GM12892 (cell line): ENCODE data around the gene IL13.
A peak's percentile ranks its signal among the peaks of the same experiment; 100 is the strongest.

Experiments
- DNase-seq: peaks from one replicate; pipeline ENCODE4 v3.0.0; 2011; ENCODE audit not compliant: insufficient read length
- FAIRE-seq: peaks from 2 replicates; lab custom pipeline; 2011; peaks lifted over from hg19 to GRCh38; lab: Jason Lieb, UNC
- POLR2A ChIP-seq: IDR thresholded peaks from 2 replicates; pipeline ENCODE4 v1.6.1; 2011; ENCODE audit warnings: low read depth, low read length, control low read depth
- POLR2AphosphoS5 ChIP-seq: IDR thresholded peaks from 2 replicates; pipeline ENCODE4 v1.6.1; 2011; ENCODE audit warnings: low read depth, low read length, control low read depth
- TAF1 ChIP-seq: IDR thresholded peaks from 2 replicates; pipeline ENCODE4 v1.6.1; 2011; ENCODE audit warnings: low read depth, mild to moderate bottlenecking, control low read depth, low read length, borderline replicate concordance

The IL13 gene

DNA sequence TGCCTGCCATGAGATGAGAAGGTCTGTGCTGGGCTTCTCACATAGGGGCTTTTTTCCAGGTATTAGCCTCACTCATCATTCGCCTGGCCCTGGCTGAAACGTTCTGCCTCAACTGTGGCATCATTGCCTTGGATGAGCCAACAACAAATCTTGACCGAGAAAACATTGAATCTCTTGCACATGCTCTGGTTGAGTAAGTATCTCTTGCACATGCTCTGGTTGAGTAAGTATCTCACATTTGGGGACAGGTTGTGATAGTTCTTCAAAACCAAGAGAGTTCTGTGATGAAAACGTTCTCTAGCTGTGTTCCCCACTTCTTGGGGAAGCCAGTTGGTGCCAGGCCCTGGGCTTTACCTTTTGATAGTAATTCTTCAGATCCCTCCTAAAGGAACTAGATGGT, 17.4 kb upstream of the IL13 start:
- DNase-seq (no peak), FAIRE-seq (no peak)
- TF ChIP-seq TAF1: no peak
- TF ChIP-seq POLR2AphosphoS5: no peak
- TF ChIP-seq POLR2A: peak; percentile 38; the same call in 1 of the 2 replicates

DNA sequence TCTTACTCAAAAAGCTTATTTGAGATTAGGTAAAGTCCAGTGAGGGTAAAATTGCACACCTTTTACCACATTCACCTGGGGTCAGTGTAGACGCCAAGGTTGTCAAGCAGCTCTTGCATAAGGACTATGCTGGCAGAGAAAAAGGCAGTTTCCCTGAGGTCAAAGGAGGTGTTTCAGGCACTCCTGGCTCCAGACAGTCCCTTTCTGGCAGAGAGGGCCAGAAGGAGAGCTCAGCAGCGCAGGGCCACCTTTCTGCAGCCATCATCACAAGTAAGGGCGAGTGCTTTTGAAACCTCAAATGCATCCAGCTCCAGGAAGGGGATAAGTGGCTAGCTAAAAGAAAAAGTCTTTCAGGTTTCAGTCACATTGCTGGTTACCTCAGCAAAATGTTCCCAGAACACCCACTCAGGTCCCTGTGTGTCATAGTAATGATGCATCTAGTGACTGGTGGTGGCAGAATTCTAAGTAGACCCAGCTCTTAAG, 16.7 kb upstream of the IL13 start:
- TF ChIP-seq TAF1: no peak
- TF ChIP-seq POLR2AphosphoS5: no peak; the same call in 1 of the 2 replicates
- TF ChIP-seq POLR2A: no peak; the same call in 1 of the 2 replicates

DNA sequence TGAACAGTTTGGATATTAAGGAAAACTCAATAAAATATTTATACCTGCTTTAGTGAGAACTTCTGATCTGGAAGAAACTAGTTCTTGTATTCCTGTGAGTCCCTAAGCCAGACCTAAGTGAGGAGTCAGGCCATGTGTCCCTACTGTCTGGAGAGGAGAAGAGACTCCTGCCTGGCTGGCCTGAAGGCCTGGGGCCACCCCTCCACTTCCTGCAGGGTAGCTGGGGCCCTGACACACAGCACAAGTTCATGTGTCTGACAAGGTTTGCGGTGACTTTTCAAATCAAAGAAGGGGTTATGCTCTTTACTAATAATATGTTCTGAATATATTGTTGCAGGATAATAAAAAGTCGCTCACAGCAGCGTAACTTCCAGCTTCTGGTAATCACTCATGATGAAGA, 16.1 kb upstream of the IL13 start:
- peak; percentile 57 for FAIRE-seq
- DNase-seq: no peak
- no peak for TF ChIP-seq POLR2AphosphoS5
- no peak for TF ChIP-seq TAF1
- no peak for TF ChIP-seq POLR2A

More for the DNA sequence above, 16.7 kb upstream of the IL13 start:
- DNase-seq (no peak), FAIRE-seq (peak; percentile 82)

DNA sequence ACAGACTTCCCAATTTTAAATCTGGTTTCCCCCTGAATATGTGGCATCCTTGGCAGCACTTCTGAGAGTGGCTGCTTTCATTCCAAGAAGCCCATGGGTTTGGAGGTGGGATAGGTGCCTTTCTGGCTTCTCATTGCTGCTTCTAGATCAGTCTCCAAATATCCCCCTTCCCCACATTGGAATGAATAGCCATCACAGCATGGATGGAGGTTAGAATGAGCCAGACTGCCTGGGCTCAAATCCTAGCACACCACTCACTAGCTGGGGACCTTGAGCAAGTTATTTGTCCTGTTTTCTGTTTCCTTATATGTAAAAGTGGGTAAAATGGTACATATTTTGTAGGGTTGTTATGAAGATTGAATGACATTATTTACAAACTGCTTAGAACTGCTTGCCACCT, 13.8 kb upstream of the IL13 start:
- no peak for TF ChIP-seq POLR2AphosphoS5
- no peak for TF ChIP-seq TAF1
- no peak for TF ChIP-seq POLR2A
- FAIRE-seq (peak; percentile 17), DNase-seq (no peak)

DNA sequence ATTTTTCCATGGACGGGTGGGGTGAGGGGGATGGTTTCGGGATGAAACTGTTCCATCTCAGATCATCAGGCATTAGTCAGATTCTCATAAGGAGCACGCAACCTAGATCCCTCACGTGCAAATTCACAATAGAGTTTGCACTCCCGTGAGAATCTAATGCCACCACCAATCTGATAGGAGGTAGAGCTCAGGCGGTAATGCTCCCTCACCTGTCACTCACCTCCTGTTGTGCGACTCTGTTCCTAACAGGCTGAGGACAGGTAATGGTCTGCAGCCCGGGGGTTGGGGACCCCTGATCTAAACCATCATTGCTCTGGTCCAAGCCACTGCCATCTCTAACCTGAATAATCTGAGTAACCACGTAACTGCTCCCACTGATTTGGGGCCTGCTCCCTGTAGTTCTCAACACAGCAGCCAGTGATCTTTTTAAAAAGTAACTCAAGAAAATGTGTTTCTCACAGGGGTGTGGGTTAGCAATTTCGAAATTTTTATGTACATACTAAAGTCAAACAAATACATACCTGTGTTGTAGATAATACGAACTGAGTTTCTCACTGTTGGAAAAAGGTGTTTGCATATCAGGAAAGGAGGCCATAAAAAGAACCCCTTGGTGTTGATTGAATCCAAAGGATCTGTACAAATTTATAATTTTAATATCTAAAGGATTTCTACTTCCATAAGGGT, 11.2 kb upstream of the IL13 start:
- DNase-seq (no peak), FAIRE-seq (no peak)
- TF ChIP-seq TAF1 (no peak), POLR2A (no peak), POLR2AphosphoS5 (no peak)

DNA sequence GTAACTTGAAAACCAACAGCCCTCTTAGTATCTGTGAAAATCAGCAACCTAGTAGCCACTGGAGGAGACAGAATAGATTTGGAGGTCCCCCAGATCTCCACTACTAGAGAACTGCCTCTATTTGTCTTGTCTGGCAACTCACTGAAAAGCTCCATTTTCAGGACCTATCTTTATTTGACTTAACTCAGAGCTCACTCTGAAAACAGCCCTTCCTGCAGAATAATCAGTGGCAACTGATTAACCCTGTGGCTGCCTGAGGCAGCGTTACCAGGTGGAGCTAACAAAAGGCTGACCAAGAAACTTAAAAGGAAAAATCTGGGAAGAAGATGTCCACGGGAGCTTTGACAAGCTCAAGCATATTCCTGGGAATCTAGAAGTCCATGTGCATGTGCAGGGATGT, 10.5 kb upstream of the IL13 start:
- DNase-seq: no peak
- FAIRE-seq: no peak
- TF ChIP-seq TAF1 (no peak), POLR2AphosphoS5 (no peak), POLR2A (no peak)

DNA sequence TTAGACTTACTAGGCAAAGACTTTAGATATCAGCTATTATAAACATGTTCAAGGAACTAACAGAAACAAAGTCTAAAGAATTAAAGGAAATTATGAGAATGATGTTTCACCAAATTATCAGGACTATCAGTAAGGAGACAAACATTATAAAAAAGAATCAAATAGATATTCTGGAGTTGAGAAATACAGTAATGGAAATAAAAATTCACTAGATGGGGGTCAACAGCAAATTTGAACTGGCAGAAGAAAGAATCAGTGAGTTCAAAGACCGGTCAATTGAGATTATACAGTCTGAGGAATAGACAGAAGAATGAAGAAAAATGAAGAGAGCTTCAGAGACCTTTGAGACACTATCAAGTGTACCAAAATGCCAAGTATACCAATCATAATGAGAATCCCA, 9.6 kb upstream of the IL13 start:
- no peak for FAIRE-seq
- TF ChIP-seq POLR2A: no peak
- no peak for TF ChIP-seq TAF1
- no peak for TF ChIP-seq POLR2AphosphoS5
- no peak for DNase-seq

DNA sequence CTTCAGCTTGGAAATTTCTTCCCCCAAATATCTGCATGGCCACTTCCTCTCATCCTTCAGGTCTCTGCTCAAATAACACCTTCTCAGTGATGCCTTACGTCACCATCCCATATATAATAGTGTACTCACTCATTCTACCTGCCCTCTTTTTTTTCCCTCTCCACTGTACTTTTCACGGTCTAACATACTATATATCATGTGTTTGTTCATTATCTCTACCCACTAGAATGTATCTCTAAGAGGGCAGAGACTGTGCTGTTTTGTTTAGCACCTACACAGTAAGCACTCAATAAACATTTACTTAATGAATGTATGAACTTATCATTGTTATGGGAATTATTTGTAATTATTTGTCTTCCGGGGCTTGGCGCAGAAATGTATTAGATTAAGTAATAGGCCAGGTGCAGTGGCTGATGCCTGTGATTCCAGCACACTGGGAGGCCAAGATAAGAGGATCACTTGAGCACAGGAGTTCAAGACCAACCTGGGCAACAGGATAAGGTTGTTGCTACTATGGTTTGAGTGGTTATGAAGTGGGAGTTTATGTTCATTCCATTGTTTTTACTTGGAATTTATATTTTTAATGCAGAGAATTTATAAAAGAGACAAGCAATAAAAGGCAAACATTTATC, 6.0 kb upstream of the IL13 start:
- FAIRE-seq: no peak
- DNase-seq: no peak
- TF ChIP-seq POLR2A (no peak), TAF1 (no peak), POLR2AphosphoS5 (no peak)

DNA sequence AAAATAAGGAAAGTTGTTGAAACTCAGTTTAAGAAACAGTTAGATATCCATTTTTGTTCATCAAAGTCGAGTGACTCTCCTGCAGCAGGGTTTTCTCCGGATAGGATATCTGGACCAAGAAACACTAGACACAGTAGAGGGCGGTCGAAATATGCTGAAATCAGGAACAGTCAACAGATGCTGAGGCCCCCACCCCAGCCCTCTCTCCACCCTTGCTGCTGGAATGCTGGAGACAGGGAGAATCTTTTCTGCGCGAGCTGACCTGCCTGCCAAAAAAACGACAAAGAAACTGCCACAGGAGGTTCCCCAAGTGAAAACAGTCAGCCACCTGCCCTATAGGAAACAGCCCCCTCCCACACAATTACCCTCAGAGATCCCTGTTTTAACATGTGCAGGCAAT, 4.3 kb upstream of the IL13 start:
- DNase-seq (no peak), FAIRE-seq (peak; percentile 76)
- no peak for TF ChIP-seq TAF1
- TF ChIP-seq POLR2A: no peak
- no peak for TF ChIP-seq POLR2AphosphoS5

DNA sequence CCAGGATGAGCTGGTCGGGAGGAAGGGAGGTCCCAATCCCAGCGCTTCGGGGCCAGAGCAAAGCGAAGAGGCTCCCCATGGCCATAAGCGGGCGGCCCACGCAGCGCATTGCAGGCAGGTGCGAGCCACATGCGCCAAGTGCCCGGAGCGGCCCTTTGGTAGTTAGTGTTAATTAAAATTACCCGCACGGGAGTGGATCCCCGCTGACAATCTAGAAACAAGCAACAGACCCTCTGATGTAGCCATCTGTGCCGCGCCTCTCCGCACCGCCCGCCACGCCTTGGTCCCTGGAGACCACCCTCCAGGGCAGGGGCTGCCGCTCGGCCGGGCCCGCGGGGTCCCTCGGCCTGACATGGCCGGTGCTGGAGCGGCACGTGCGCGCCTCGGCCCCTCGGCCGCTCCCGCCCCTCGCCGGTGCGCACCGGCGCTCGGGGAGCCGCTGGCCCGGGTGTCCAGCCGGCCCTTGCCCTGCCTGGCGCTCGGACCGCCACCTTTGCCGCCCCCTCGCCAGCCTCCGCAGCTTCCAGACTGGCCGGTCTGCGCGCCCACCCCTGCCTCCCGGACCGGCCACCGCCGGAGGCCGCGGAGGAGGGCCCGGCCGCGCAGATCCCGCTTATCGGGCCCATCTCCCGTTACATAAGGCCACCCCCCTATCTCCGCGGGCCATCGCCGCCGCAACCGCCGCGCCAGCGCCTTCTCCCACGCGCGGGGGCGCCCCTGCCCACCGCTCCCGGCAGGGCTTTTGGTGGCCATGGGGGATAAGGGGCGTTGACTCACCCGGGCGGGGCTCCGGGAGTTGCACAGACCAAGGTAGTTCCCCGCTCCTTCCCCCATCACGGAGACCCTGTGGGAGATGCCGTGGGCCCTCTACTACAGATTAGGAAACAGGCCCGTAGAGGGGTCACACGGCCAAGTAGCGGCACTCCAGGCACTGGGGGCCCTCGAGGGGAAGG, 1.9 kb upstream of the IL13 start:
- DNase-seq (no peak), FAIRE-seq (peak; percentile 24)

DNA sequence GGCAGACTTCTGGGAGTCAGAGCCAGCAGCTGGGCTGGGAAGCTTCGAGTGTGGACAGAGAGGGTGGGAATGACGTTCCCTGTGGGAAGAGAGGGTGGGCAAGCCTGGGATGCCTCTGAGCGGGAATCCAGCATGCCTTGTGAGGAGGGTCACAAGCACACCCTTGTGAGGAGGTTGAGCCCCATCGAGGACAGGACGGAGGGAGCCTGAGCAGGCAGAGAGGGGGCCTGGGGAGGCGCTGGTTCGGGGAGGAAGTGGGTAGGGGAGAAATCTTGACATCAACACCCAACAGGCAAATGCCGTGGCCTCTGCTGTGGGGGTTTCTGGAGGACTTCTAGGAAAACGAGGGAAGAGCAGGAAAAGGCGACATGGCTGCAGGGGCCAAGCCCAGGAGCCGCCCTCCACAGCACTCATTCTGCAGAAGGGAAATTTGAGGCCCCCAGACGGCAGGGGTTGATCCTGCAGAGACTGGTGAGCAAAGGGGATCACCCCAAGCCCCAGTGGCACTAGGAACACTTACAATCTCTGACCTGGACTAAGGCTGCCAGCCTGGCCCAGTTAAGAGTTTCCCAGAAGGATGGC, 1.1 kb upstream of the IL13 start:
- peak; percentile 80 for FAIRE-seq
- no peak for TF ChIP-seq TAF1
- no peak for TF ChIP-seq POLR2A
- TF ChIP-seq POLR2AphosphoS5: no peak
- no peak for DNase-seq

More for the DNA sequence above, 1.9 kb upstream of the IL13 start:
- TF ChIP-seq TAF1 (no peak), POLR2AphosphoS5 (no peak), POLR2A (no peak)

DNA sequence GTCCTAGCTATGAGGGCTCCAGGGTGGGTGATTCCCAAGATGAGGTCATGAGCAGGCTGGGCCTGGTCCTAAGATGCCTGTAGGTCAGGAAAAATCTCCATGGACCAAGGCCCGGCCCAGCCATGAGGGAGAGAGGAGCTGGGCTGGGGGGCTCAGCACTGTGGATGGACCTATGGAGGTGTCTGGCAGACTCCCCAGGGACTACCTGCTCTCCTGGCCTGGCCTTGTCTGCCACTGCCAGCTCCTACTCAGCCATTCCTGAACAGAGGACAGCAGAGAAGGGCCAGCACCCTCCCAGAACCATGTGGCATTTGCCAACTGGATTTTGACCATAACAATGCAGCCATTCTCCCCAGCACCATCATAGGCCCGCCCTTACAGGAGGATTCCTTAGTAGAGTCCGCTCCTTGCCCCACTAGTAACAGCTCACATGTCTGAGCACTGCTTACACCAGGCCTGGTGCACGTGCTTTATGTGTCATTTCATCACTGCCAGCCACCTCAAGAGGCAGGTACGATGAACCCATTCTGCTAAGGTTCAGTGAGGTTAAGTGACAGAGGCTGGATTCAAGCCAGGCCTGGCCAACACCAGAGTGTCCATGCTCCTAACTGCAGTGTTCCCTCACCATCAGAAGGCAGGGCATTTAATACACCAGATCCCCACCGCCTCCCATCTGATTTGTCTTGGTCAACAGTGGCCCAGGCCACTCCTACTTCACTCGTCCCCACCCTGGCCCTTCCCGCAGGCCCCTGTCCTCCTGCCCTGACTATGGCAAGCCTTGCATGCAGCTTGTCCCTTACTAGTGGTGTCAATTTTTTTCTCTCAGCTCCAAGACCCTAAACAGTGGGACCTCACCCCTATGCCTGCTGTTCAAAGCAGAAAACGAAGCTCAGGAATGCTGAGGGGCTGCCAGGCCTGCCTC, 669 bp downstream of the IL13 start:
- no peak for TF ChIP-seq POLR2A
- TF ChIP-seq TAF1: no peak
- no peak for TF ChIP-seq POLR2AphosphoS5
- DNase-seq (no peak), FAIRE-seq (no peak)
